GM10248 (cell line): ENCODE results near the gene SMAD6.

ENCODE experiments used
- CTCF ChIA-PET: fragments of 300-600 bp; sonication (Branson Sonifier 250); formaldehyde crosslinking; extraction: SDS; loops from one replicate; lab custom pipeline; 2021; ENCODE audit warnings: antibody characterized with exemption; lab: Yijun Ruan, JAX
- POLR2A ChIA-PET: fragments of 350-650 bp; sonication (Branson Sonifier 250); formaldehyde crosslinking; extraction: SDS; loops from one replicate; lab custom pipeline; 2020; ENCODE audit warnings: antibody characterized with exemption; lab: Yijun Ruan, JAX
- DNase-seq: peaks from one replicate; pipeline ENCODE4 v3.0.0; 2012; ENCODE audit errors: extremely low spot score
- CTCF ChIP-seq: IDR thresholded peaks from 2 replicates; pipeline ENCODE4 v1.5.1; 2012; ENCODE audit warnings: mild to moderate bottlenecking, low read depth; ENCODE audit errors: extremely low read depth, missing control alignments, control extremely low read depth

Gene SMAD6

DNA sequence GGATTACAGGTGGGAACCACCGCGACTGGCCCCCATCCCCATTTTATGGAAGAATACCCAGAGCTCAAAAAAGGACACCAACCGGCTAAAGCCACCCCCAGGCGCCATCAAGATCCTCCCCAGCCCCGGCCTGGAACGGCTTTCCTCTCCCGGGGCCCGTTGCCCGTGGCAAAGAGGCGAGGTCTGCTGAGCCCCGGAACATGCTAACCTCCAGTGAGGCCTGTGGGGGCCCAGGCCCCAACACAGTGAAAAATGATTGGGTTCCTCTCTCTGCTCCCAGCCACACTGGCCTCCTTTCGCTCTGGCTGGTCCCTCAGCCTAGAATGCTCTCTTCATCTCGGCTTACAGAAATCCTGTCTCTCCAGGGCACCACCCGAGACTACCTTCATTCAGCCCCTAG is 46.5 kb upstream of the SMAD6 start:
- ChIA-PET CTCF (no interaction called here), POLR2A (no interaction called here)
- no peak for TF ChIP-seq CTCF
- no peak for DNase-seq

DNA sequence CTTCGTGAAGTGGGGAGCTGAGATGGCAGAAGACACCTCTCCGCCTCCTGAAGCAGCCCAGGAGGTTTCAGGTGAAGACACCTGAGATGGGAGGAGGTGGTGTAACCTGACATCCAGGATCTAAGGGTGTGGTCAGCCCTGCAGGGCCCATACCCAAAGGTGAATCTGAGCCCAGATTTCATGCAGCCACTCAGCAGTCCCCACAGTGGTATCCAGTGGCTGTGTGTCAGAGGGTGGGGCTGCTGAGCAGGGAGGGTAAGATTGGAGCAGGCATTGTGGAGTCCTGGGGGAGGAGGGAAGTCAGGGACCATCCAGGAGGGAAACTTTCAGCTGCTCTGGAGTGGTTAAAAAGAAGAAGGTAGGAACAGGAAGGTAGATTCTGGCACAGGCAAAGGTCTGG is 46.0 kb upstream of the SMAD6 start:
- ChIA-PET CTCF (no interaction called here), POLR2A (no interaction called here)
- no peak for DNase-seq
- no peak for TF ChIP-seq CTCF

- no peak for DNase-seq
- ChIA-PET CTCF (no interaction called here), POLR2A (no interaction called here)
- no peak for TF ChIP-seq CTCF
These were observed 44.6 kb upstream of the SMAD6 start for GRCh38 chr15:66657185-66658020.

DNA sequence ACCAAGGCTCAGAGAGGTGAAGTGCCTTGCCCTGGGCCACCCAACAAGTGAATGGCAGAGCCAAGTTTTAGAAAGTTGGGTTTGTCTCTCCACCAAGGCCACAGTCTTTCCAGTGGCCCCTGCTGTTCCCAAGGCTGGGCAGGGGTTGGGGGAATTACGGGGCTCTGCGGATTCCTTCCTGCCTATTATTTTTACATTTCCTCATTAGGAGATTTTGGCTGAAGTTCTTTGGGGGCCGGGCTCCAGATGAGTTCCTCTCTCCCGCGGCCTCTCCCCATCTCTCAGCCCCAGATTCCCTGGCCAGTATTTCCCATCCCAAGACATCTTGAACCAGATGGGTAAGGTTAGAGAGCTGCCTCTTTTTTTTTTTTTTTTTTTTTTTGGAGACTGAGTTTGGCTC is 44.0 kb upstream of the SMAD6 start:
- ChIA-PET POLR2A (no interaction called here), CTCF (no interaction called here)
- DNase-seq = no peak
- no peak for TF ChIP-seq CTCF

DNA sequence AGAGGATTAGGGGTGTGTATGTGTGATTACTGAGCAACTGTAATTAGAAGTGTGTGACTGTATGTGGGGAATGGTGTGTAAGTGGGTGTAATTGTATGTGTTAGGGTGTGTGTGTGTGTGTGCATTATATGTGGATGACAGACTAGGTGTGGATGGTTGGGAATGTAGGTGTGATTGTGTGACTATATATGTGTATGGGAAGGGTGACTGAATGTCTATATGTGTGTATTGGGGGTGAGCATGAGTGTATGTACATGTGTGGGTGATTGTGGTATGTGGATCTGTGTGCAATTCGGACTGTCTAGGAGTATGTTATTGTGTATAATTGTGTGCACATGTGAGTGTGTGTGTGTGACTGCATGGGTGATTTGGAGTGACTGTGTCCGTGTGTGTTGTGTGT is 43.2 kb upstream of the SMAD6 start:
- ChIA-PET CTCF (no interaction called here), POLR2A (no interaction called here)
- TF ChIP-seq CTCF = no peak
- DNase-seq = no peak

DNA sequence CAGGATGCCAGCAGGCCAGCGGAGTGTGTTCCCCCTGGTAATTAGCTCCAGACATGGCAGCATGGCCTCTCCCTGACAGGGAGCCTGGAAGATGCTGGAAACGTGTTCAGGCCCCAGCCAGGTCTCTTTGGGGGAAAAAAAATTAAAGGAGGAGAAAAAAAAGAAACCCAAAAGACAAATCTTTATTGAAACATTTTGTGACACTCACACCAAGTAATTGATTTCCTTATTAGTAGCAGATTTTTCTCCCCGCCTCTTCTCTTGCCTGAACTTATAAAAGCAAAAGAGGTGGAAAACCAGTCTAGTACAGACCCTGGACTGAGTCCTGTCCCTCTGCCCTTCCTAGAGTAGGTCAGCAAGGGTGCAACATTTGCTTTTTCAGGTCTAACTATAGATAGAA is 42.7 kb upstream of the SMAD6 start:
- no peak for TF ChIP-seq CTCF
- POLR2A ChIA-PET = no interaction called here
- CTCF ChIA-PET = no interaction called here
- DNase-seq = no peak
